ENCODE data around the gene ARMC7. TPM values are rescaled to one million over a fixed set of nuclear protein-coding genes. Genes with fewer than 3 reads are reported as not detected.

ARMC7 gene
- total and polyA plus RNA-seq, 10 of the 15 experiments (the other 5 are each of a cell fraction or from before 2014, with no cell fraction given), result 1.5 to 19.8 (median 6.3) TPM

DNA sequence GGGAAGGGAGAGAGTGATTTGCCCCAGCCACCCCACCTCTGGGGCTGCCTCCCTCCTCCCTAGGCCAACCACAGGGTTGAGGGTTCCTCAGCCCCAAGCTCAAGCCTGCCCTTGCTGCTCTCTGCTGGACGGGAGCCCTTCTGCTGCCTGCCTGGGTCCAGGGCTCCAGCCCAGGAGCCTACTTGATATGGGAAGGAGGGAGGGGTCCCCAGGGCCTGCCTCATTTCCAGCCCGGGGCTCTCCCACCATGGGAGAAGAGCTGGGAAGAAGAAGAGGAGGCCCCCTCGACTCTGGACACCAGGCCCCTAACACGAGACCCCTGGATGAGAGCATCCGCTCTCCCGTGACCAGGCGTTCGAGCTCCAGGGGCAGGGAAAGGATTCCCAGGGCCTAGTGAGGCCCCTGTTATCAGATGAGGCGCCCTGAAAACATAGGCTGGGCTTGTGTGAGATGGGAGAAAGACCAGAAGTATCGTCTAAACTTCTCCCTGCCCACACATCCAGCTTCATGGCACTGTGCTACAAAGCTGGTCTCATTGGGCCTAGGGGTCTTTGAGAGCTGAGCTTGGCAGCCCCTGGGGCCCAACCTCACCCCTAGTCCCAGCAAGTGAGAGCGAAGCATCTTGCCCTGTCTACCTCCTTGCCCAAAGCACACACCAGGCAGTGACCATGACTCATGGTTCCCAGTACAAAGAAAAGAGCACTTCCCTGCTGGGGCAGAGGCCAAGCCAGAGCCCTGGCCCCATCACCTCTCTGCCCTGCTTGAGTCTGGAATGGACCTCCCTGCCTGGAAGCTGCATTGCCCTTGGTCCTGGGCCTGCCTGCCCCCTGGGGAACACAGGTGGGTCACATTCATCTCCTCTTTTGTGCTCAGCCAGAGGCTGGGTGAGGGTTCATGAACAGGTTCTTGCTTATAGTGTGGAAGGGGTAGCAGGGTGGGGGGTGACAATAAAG, 21.0 kb upstream of the ARMC7 start:
- no peaks in the 10 kb centered on the region for H3K79me2 ChIP-seq (ENCODE audit: control insufficient read depth, insufficient read depth, low read length)
- in situ Hi-C loops (cut with MboI), result no loop called here
- DNase-seq (ENCODE audit: low read depth, low spot score) (no peak), FAIRE-seq (no peak), ATAC-seq (peak; percentile 43)
- no peaks in the 10 kb centered on the region for H4K20me1 ChIP-seq (ENCODE audit: control insufficient read depth, insufficient read depth)
- intact Hi-C loops (cut with micrococcal nuclease; ENCODE audit: unreplicated experiment), result no loop called here
- no peaks in the 10 kb centered on the region for H3K36me3 ChIP-seq (ENCODE audit: control insufficient read depth in 2 of 2, insufficient read depth in 2 of 2, low read length in 1 of 2)
- peak overlapping the region; percentile 77 for H3K9ac ChIP-seq (ENCODE audit: control insufficient read depth, insufficient read depth, low read length)
- ChIA-PET CTCF (interaction anchor here (0.9 to 3.1 kb wide), 8 partner anchors 15 to 113 kb away, joined by 3 to 12 read pairs (median 6); no protein-coding TSS in a partner anchor), SMC1A (ENCODE audit: uncharacterized antibody, unreplicated experiment) (interaction anchor here (0.6 to 2.7 kb wide), 4 partner anchors 10 to 128 kb away, joined by 3 to 9 read pairs (median 4); no protein-coding TSS in a partner anchor), POLR2A (interaction anchor here (0.8 to 3.1 kb wide), 5 partner anchors 11 to 127 kb away, joined by 3 to 15 read pairs (median 3); no protein-coding TSS in a partner anchor), RAD21 (ENCODE audit: unreplicated experiment) (interaction anchor here (0.7 to 1.7 kb wide), 7 partner anchors 10 to 665 kb away, joined by 3 to 9 read pairs (median 4); partner anchors contain the start of gene MRPL58)
- BruUV-seq (replicated peaks), result TSS peak; percentile 76
- peak overlapping the region; percentile 98 for H3K4me2 ChIP-seq (ENCODE audit: control insufficient read depth, insufficient read depth)
- H3K27ac ChIP-seq (ENCODE audit: control insufficient read depth, insufficient read depth), result peak overlapping the region; percentile 50
- H2AFZ ChIP-seq (ENCODE audit: control insufficient read depth, low read depth, low read length), result peak overlapping the region; percentile 94
- H3K27me3 ChIP-seq (replicated peaks in 1 of 2; ENCODE audit: control insufficient read depth in 2 of 2, insufficient read depth in 2 of 2, low read length in 1 of 2), result no peaks in the 10 kb centered on the region
- H3K4me3 ChIP-seq, result peak overlapping the region; percentile 69
- 78% methylated on average over 11 of the region's 11 CpGs for WGBS (ENCODE audit: insufficient coverage, insufficient replicate concordance, low lambda C conversion rate, missing lambda C conversion rate)
- no peaks in the 10 kb centered on the region for H3K9me3 ChIP-seq (replicated peaks; ENCODE audit: control insufficient read depth, insufficient read depth, low read length)
- H3K4me1 ChIP-seq (ENCODE audit: control insufficient read depth, insufficient read depth, low read length), result peaks cover 13% of the 10 kb centered on the region
- TF ChIP-seq, protein P1, sequence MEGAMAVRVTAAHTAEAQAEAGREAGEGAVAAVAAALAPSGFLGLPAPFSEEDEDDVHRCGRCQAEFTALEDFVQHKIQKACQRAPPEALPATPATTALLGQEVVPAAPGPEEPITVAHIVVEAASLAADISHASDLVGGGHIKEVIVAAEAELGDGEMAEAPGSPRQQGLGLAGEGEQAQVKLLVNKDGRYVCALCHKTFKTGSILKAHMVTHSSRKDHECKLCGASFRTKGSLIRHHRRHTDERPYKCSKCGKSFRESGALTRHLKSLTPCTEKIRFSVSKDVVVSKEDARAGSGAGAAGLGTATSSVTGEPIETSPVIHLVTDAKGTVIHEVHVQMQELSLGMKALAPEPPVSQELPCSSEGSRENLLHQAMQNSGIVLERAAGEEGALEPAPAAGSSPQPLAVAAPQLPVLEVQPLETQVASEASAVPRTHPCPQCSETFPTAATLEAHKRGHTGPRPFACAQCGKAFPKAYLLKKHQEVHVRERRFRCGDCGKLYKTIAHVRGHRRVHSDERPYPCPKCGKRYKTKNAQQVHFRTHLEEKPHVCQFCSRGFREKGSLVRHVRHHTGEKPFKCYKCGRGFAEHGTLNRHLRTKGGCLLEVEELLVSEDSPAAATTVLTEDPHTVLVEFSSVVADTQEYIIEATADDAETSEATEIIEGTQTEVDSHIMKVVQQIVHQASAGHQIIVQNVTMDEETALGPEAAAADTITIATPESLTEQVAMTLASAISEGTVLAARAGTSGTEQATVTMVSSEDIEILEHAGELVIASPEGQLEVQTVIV (IDR thresholded peaks at IDR 0.05; ENCODE audit: borderline replicate concordance, partially characterized antibody), result no peak
- no peak for TF ChIP-seq POLR2AphosphoS5 (IDR thresholded peaks at IDR 0.05; ENCODE audit: low read length)
- TF ChIP-seq ZNF207 (IDR thresholded peaks at IDR 0.05; ENCODE audit: borderline replicate concordance), result no peak
- TF ChIP-seq, protein P2, sequence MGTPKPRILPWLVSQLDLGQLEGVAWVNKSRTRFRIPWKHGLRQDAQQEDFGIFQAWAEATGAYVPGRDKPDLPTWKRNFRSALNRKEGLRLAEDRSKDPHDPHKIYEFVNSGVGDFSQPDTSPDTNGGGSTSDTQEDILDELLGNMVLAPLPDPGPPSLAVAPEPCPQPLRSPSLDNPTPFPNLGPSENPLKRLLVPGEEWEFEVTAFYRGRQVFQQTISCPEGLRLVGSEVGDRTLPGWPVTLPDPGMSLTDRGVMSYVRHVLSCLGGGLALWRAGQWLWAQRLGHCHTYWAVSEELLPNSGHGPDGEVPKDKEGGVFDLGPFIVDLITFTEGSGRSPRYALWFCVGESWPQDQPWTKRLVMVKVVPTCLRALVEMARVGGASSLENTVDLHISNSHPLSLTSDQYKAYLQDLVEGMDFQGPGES (IDR thresholded peaks at IDR 0.05), result no peak
- TF ChIP-seq SMC3 (IDR thresholded peaks at IDR 0.05; ENCODE audit: borderline replicate concordance, low read length), result no peak
- TF ChIP-seq NRF1 (conservative IDR thresholded peaks at IDR 0.05; ENCODE audit: low read depth, low read length), result no peak
- no peak for TF ChIP-seq ZNF622 (IDR thresholded peaks at IDR 0.05)
- no peak for TF ChIP-seq NFYB (IDR thresholded peaks at IDR 0.05; ENCODE audit: insufficient read depth, low read depth, low read length)
- TF ChIP-seq, protein P3, sequence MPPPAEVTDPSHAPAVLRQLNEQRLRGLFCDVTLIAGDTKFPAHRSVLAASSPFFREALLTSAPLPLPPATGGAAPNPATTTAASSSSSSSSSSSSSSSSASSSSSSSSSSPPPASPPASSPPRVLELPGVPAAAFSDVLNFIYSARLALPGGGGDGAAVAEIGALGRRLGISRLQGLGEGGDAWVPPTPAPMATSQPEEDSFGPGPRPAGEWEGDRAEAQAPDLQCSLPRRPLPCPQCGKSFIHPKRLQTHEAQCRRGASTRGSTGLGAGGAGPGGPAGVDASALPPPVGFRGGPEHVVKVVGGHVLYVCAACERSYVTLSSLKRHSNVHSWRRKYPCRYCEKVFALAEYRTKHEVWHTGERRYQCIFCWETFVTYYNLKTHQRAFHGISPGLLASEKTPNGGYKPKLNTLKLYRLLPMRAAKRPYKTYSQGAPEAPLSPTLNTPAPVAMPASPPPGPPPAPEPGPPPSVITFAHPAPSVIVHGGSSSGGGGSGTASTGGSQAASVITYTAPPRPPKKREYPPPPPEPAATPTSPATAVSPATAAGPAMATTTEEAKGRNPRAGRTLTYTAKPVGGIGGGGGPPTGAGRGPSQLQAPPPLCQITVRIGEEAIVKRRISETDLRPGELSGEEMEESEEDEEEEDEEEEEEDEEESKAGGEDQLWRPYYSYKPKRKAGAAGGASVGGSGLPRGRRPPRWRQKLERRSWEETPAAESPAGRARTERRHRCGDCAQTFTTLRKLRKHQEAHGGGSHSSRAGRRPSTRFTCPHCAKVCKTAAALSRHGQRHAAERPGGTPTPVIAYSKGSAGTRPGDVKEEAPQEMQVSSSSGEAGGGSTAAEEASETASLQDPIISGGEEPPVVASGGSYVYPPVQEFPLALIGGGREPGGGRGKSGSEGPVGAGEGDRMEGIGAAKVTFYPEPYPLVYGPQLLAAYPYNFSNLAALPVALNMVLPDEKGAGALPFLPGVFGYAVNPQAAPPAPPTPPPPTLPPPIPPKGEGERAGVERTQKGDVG (CRISPR knock-in tag; IDR thresholded peaks at IDR 0.05), result no peak
- TF ChIP-seq SIN3A (IDR thresholded peaks at IDR 0.05; ENCODE audit: low read depth, low read length), result no peak

All from GM12878 (cell line).